ENCODE measurements around the gene MYL12B.

- TF ChIP-seq CTCF (IDR thresholded peaks at IDR 0.05) = no peak
- TF ChIP-seq POLR2A (IDR thresholded peaks at IDR 0.05) = no peak
Measured at GRCh38 chr18:3223356-3223755, 38.6 kb upstream of the MYL12B start.
